K562 (cell line): ENCODE results near the gene PTPN13.

Experiments
- EZH2 ChIP-seq: IDR thresholded peaks from 2 replicates; pipeline ENCODE4 v1.6.1; 2012; ENCODE audit warnings: low read depth, mild to moderate bottlenecking, inconsistent platforms, low read length, borderline replicate concordance
- MTA3 ChIP-seq: fragments of 450-650 bp; formaldehyde crosslinking; IDR thresholded peaks from 2 replicates; pipeline ENCODE4 v1.6.1; 2017; ENCODE audit warnings: mild to moderate bottlenecking, borderline replicate concordance
- U2AF2 ChIP-seq: fragments of 200-400 bp; formaldehyde crosslinking; optimal IDR thresholded peaks from 2 replicates; pipeline ENCODE3; 2017; ENCODE audit warnings: low read depth, mild to moderate bottlenecking, low read length
- TF ChIP-seq, protein P1 (sequence below): fragments of 450-650 bp; formaldehyde crosslinking; IDR thresholded peaks from 2 replicates; pipeline ENCODE4 v1.4.0; 2020; ENCODE audit warnings: mild to moderate bottlenecking, moderate library complexity
- TF ChIP-seq, protein P2 (sequence below): fragments of 250-450 bp; sonication (Bioruptor Pico); IDR thresholded peaks from 2 replicates; pipeline ENCODE4 v1.5.0; 2021; ENCODE audit warnings: mild to moderate bottlenecking, borderline replicate concordance

DNA sequence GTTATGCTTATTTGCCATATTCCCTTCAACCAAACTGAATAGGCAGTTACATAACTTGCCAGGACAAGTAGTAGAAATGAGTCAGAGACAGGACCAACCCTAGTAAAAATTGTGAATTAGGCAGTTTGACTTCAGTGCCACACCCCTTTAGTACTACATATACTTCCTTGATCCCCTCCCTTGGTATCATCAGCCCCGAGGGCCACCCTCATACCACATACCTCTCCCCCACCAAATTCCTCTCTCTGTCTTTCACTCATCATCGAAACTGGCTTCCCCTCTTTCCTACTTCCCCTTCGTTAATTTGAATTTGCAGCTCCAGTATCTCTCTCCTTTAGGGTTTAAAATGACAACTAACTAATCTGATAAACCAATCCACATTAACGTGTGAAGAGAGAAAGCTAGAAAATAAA, 7.9 kb upstream of the PTPN13 start:
- TF ChIP-seq, protein P1, sequence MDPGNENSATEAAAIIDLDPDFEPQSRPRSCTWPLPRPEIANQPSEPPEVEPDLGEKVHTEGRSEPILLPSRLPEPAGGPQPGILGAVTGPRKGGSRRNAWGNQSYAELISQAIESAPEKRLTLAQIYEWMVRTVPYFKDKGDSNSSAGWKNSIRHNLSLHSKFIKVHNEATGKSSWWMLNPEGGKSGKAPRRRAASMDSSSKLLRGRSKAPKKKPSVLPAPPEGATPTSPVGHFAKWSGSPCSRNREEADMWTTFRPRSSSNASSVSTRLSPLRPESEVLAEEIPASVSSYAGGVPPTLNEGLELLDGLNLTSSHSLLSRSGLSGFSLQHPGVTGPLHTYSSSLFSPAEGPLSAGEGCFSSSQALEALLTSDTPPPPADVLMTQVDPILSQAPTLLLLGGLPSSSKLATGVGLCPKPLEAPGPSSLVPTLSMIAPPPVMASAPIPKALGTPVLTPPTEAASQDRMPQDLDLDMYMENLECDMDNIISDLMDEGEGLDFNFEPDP (CRISPR knock-in tag), result no peak
- TF ChIP-seq U2AF2, result no peak
- TF ChIP-seq MTA3, result no peak
- TF ChIP-seq EZH2, result no peak
- TF ChIP-seq, protein P2, sequence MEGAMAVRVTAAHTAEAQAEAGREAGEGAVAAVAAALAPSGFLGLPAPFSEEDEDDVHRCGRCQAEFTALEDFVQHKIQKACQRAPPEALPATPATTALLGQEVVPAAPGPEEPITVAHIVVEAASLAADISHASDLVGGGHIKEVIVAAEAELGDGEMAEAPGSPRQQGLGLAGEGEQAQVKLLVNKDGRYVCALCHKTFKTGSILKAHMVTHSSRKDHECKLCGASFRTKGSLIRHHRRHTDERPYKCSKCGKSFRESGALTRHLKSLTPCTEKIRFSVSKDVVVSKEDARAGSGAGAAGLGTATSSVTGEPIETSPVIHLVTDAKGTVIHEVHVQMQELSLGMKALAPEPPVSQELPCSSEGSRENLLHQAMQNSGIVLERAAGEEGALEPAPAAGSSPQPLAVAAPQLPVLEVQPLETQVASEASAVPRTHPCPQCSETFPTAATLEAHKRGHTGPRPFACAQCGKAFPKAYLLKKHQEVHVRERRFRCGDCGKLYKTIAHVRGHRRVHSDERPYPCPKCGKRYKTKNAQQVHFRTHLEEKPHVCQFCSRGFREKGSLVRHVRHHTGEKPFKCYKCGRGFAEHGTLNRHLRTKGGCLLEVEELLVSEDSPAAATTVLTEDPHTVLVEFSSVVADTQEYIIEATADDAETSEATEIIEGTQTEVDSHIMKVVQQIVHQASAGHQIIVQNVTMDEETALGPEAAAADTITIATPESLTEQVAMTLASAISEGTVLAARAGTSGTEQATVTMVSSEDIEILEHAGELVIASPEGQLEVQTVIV (CRISPR knock-in tag), result no peak
